Measurements from ENCODE around the gene CCN2. TPM values are rescaled to one million over a fixed set of nuclear protein-coding genes. Genes with fewer than 3 reads are reported as not detected.

CCN2 gene
- total and polyA plus RNA-seq, 2 donors (not counting 1 experiment from before 2014, with no cell fraction given): 0.81 to 1.3 TPM

- no peaks in the 10 kb centered on the region for H3K79me2 ChIP-seq (ENCODE audit: control insufficient read depth, insufficient read depth, low read length)
- peaks cover 17 to 20% of the 10 kb centered on the region in 2 donors for H3K4me1 ChIP-seq (ENCODE audit: control insufficient read depth in 2 of 2, insufficient read depth in 2 of 2, low read length in 2 of 2)
- no peak overlapping the region for H3K4me3 Mint-ChIP-seq
- H3K9ac ChIP-seq (ENCODE audit: low read length): no peak overlapping the region
- H3K27me3 Mint-ChIP-seq: peaks cover 19% of the 10 kb centered on the region
- no peak for DNase-seq
- no peak overlapping the region for H3K27ac Mint-ChIP-seq
- no peak for TF ChIP-seq EZH2 (IDR thresholded peaks at IDR 0.05; ENCODE audit: borderline replicate concordance, insufficient read depth, low read depth, low read length, poor library complexity, severe bottlenecking)
- no peak for TF ChIP-seq CTCF (IDR thresholded peaks at IDR 0.05)
- peaks cover 2% of the 10 kb centered on the region for H3K9me3 Mint-ChIP-seq (ENCODE audit: insufficient read depth)
- no peak overlapping the region for H3K4me3 ChIP-seq (ENCODE audit: control extremely low read depth in 1 of 5, extremely low read depth in 1 of 5, insufficient read depth in 1 of 5, low read depth in 2 of 5, low read length in 4 of 5)
- H2AFZ ChIP-seq (ENCODE audit: insufficient read depth, low read depth, low read length, poor library complexity, severe bottlenecking): no peak overlapping the region
- ChIA-PET CTCF (interaction anchor here (1.0 to 2.0 kb wide), 5 partner anchors 9 to 299 kb away, joined by 3 to 18 read pairs (median 4); no protein-coding TSS in a partner anchor), POLR2A (no interaction called here)
- ATAC-seq (ENCODE audit: low read depth): no peak
- H3K9me3 ChIP-seq (ENCODE audit: control extremely low read depth in 1 of 3, control insufficient read depth in 2 of 3, insufficient read depth in 1 of 3, low read length in 2 of 3): peaks cover 2 to 12% (median 11%) of the 10 kb centered on the region in 3 donors
- no peaks in the 10 kb centered on the region for H4K20me1 ChIP-seq (ENCODE audit: control insufficient read depth, insufficient read depth, low read length, poor library complexity, severe bottlenecking)
- H3K4me1 Mint-ChIP-seq: peaks cover 21% of the 10 kb centered on the region
- no peak overlapping the region for H3K27ac ChIP-seq (ENCODE audit: low read length in 2 of 2)
- H3K36me3 ChIP-seq (replicated peaks in 1 of 2; ENCODE audit: control extremely low read depth in 1 of 2, control insufficient read depth in 1 of 2, extremely low read depth in 1 of 2, insufficient read depth in 2 of 2, low read length in 1 of 2): no peaks in the 10 kb centered on the region
- H3K4me2 ChIP-seq (replicated peaks; ENCODE audit: low read depth, low read length, poor library complexity, severe bottlenecking): no peak overlapping the region
- intact Hi-C loops (cut with micrococcal nuclease): loop anchor here (5.0 to 10.0 kb wide), 2 partner anchors 563 to 896 kb away; partner anchors contain the start of gene RPS12
- WGBS (ENCODE audit: insufficient coverage): 92% methylated on average over 7 of the region's 9 CpGs
- H3K27me3 ChIP-seq (replicated peaks in 1 of 4; ENCODE audit: control extremely low read depth in 1 of 4, control insufficient read depth in 3 of 4, insufficient read depth in 4 of 4, low read length in 3 of 4): peaks cover 0 to 25% (median 6%) of the 10 kb centered on the region in 4 experiments
These were observed 32.4 kb downstream of the CCN2 start for GRCh38 chr6:131918650-131919355.

Data from B cell (primary cell).